ENCODE data around the gene CHML.

GRCh38 chr1:241611063-241611462 is 29.1 kb downstream of the CHML start:
- TF ChIP-seq CTCF (IDR thresholded peaks at IDR 0.05) (peak in 5 of 6 experiments; percentile 50 to 76 (median 68)), POLR2A (IDR thresholded peaks at IDR 0.05) (no peak)

Measured in esophagus squamous epithelium (tissue), 4 donors.